Measurements from ENCODE around the gene RGL1. TPM values are rescaled to one million over a fixed set of nuclear protein-coding genes. Genes with fewer than 3 reads are reported as not detected.
"Not testable (repeated sequence)": the region's sequence is repeated elsewhere in the genome, so short reads cannot be mapped to it uniquely, and the experiment has no call there.

Gene RGL1
- total RNA-seq, 1 donor from 2014 or later: 15.0 TPM

DNA sequence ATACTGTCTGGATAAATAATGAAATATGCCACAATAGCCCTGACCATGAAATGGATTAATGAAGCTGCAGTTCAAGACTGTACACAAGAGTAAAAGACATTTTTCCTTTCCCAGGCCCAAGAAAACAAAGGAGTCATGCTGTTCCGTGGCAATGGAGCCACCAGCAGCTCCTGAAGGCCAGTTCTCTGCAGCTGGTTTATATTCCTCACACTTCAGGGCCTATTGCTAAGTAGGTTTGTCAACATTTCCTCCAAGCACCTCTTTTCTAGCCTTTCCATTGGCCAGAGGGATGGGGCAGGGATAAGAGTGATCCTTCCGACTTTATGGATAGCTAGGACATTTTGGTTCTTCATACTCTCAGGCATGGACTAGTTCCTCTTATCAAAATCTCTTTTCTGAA, 24.2 kb upstream of the RGL1 start:
- no peaks in the 10 kb centered on the region for H3K9me3 ChIP-seq (ENCODE audit: low read depth)
- Mint-ChIP-seq H3K36me3 (no peaks in the 10 kb centered on the region), H3K9me3 (peaks cover 5% of the 10 kb centered on the region), H3K27ac (no peak overlapping the region), H3K4me1 (peaks cover 31% of the 10 kb centered on the region), H3K4me3 (no peak overlapping the region), H3K27me3 (ENCODE audit: insufficient read depth, low read depth) (peaks cover 2% of the 10 kb centered on the region)
- TF ChIP-seq EZH2phosphoT487 (IDR thresholded peaks at IDR 0.05) (no peak), EZH2 (IDR thresholded peaks at IDR 0.05) (no peak)
- TF ChIP-seq, protein P1, sequence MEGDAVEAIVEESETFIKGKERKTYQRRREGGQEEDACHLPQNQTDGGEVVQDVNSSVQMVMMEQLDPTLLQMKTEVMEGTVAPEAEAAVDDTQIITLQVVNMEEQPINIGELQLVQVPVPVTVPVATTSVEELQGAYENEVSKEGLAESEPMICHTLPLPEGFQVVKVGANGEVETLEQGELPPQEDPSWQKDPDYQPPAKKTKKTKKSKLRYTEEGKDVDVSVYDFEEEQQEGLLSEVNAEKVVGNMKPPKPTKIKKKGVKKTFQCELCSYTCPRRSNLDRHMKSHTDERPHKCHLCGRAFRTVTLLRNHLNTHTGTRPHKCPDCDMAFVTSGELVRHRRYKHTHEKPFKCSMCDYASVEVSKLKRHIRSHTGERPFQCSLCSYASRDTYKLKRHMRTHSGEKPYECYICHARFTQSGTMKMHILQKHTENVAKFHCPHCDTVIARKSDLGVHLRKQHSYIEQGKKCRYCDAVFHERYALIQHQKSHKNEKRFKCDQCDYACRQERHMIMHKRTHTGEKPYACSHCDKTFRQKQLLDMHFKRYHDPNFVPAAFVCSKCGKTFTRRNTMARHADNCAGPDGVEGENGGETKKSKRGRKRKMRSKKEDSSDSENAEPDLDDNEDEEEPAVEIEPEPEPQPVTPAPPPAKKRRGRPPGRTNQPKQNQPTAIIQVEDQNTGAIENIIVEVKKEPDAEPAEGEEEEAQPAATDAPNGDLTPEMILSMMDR (IDR thresholded peaks at IDR 0.05): no peak
- no peak overlapping the region for H3K4me2 ChIP-seq
- no peak overlapping the region for H2AFZ ChIP-seq (replicated peaks)
- no peaks in the 10 kb centered on the region for H3K36me3 ChIP-seq
- H3K4me3 ChIP-seq: no peak overlapping the region
- H3K27me3 ChIP-seq: no peaks in the 10 kb centered on the region
- H3F3A ChIP-seq (ENCODE audit: low read depth): no peaks in the 10 kb centered on the region
- H3K4me1 ChIP-seq: no peaks in the 10 kb centered on the region
- H3K9ac ChIP-seq: no peak overlapping the region
- no peaks in the 10 kb centered on the region for H3K79me2 ChIP-seq (ENCODE audit: low read depth)
- no peak overlapping the region for H3K27ac ChIP-seq
- H4K20me1 ChIP-seq (ENCODE audit: low read depth): no peaks in the 10 kb centered on the region
- DNase-seq (ENCODE audit: low spot score): no peak

DNA sequence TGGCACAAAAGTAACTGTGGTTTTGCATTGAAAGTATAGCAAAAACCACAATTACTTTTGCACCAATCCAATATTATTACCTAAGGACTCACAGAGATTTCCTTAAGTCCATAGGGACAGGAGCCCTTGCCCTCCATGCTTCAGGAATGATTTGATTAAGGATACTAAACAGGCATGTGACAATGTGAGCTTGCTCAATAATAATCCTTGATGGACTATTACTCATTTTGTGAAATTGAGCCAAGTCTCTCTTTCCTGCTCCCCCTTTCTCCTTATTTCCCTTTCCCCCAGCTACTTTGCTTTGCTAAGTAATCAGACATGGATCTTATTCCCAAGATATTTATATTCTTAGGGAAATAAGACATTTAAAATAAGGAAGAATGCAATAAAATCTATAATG, 21.6 kb upstream of the RGL1 start:
- Histone ChIP-seq H2AFZ (replicated peaks) (no peak overlapping the region), H3F3A (ENCODE audit: low read depth) (peaks cover 13% of the 10 kb centered on the region), H3K27ac (no peak overlapping the region), H3K9ac (no peak overlapping the region), H3K4me2 (no peak overlapping the region), H3K4me1 (peaks cover 14% of the 10 kb centered on the region), H3K9me3 (ENCODE audit: low read depth) (no peaks in the 10 kb centered on the region), H3K36me3 (no peaks in the 10 kb centered on the region), H3K79me2 (ENCODE audit: low read depth) (no peaks in the 10 kb centered on the region), H3K4me3 (no peak overlapping the region), H4K20me1 (ENCODE audit: low read depth) (no peaks in the 10 kb centered on the region), H3K27me3 (no peaks in the 10 kb centered on the region)
- Mint-ChIP-seq H3K4me1 (peaks cover 36% of the 10 kb centered on the region), H3K27me3 (ENCODE audit: insufficient read depth, low read depth) (no peaks in the 10 kb centered on the region), H3K36me3 (no peaks in the 10 kb centered on the region), H3K4me3 (no peak overlapping the region), H3K27ac (no peak overlapping the region), H3K9me3 (no peaks in the 10 kb centered on the region)
- no peak for DNase-seq (ENCODE audit: low spot score)
- no peak for TF ChIP-seq EZH2phosphoT487 (IDR thresholded peaks at IDR 0.05)
- TF ChIP-seq, protein P1 (IDR thresholded peaks at IDR 0.05): no peak
- no peak for TF ChIP-seq EZH2 (IDR thresholded peaks at IDR 0.05)

DNA sequence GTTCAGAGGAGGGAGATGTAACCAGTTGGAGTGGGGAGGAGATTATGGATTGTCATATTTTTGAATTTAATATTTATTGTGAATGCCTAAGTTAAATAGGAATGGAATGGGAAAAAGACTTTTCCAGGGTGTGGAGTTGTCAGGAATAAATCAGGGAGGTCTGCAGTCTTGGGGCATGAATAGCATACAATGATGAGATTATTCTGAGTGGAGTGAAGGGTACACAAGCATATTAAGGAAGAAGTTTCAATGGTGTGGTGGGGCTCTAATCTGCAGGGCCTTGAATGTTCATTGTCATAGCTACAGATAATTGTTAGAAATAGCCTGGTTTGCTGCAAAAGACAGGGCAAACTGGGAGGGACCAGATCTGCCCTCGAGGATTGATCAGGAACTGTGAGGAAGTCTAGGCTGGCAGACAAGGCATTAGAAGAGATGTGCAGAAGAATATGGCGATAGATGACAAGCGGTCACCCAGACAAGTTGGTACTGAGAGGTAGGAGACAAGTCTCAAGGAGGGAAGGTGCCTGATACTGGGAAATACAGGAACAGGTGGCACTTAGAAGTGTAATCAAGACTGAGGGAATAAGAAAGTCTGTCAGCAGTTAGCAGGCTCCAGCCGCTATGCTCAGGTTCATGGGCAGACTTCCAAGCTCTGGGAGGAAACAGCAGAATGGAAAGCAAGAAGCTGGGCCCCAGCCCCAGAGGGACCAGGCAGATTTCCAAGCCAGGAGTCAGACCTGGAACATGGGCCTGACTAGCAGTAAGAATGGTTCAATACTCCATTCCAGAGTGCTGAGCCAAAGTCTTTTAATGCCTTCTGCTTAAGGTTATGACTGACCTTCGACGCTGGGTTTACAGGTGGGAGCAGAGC, 20.9 kb upstream of the RGL1 start:
- no peaks in the 10 kb centered on the region for H3K36me3 ChIP-seq
- DNase-seq (ENCODE audit: low spot score): no peak
- peaks cover 13% of the 10 kb centered on the region for H3F3A ChIP-seq (ENCODE audit: low read depth)
- H3K27ac ChIP-seq: no peak overlapping the region
- no peak overlapping the region for H3K9ac ChIP-seq
- peaks cover 19% of the 10 kb centered on the region for H3K4me1 ChIP-seq
- H3K4me1 Mint-ChIP-seq: peaks cover 32% of the 10 kb centered on the region
- no peak overlapping the region for H3K4me3 ChIP-seq
- H3K27ac Mint-ChIP-seq: peak overlapping the region; percentile 67
- H3K9me3 Mint-ChIP-seq: no peaks in the 10 kb centered on the region
- H3K9me3 ChIP-seq (ENCODE audit: low read depth): no peaks in the 10 kb centered on the region
- no peak overlapping the region for H2AFZ ChIP-seq (replicated peaks)
- H3K79me2 ChIP-seq (ENCODE audit: low read depth): no peaks in the 10 kb centered on the region
- TF ChIP-seq EZH2 (IDR thresholded peaks at IDR 0.05): no peak
- TF ChIP-seq, protein P1 (IDR thresholded peaks at IDR 0.05): no peak
- no peak for TF ChIP-seq EZH2phosphoT487 (IDR thresholded peaks at IDR 0.05)
- H3K27me3 ChIP-seq: no peaks in the 10 kb centered on the region
- no peak overlapping the region for H3K4me3 Mint-ChIP-seq
- H4K20me1 ChIP-seq (ENCODE audit: low read depth): no peaks in the 10 kb centered on the region
- H3K27me3 Mint-ChIP-seq (ENCODE audit: insufficient read depth, low read depth): no peaks in the 10 kb centered on the region
- H3K36me3 Mint-ChIP-seq: no peaks in the 10 kb centered on the region
- H3K4me2 ChIP-seq: no peak overlapping the region

DNA sequence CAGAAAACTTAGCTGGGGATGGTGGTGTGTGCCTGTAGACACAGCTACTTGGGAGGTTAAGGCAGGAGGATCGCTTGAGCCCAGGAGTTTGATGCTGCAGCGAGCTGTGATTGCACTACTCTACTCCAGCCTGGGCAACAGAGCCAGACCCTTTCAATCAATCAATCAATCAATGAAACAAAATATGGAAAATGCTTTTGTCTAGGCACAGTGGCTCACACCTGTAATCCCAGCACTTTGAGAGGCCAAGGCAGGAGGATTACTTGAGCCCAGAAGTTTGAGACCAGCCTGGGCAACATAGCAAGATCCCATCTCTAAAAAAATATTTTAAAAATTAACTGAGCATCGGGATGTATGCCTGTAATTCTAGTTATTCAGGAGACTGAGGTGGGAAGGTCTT, 19.0 kb upstream of the RGL1 start:
- H3K27me3 Mint-ChIP-seq (ENCODE audit: insufficient read depth, low read depth); H3K9me3 Mint-ChIP-seq; H3K4me2 ChIP-seq; H3K36me3 Mint-ChIP-seq; H3K9me3 ChIP-seq (ENCODE audit: low read depth); H3K27ac ChIP-seq; DNase-seq (ENCODE audit: low spot score); H3K27me3 ChIP-seq; H3K79me2 ChIP-seq (ENCODE audit: low read depth); H3K4me3 ChIP-seq; H3K36me3 ChIP-seq; H4K20me1 ChIP-seq (ENCODE audit: low read depth); H3K27ac Mint-ChIP-seq; H2AFZ ChIP-seq (replicated peaks); H3K4me3 Mint-ChIP-seq; H3K9ac ChIP-seq: not testable (repeated sequence)
- peaks cover 24% of the 10 kb centered on the region for H3K4me1 Mint-ChIP-seq
- Histone ChIP-seq H3K4me1 (peaks cover 23% of the 10 kb centered on the region), H3F3A (ENCODE audit: low read depth) (peaks cover 13% of the 10 kb centered on the region)
